DOHH2 (cell line): Measurements from ENCODE around the gene OAT.

ENCODE experiments used
- H3F3A ChIP-seq: fragments of 200-600 bp; sonication (generic), shearing (Covaris generic); 2 replicates; pipeline ENCODE4 v1.6.0; 2016; ENCODE audit warnings: antibody characterized with exemption, mild to moderate bottlenecking; ENCODE audit not compliant: control insufficient read depth, insufficient read depth
- H3K27ac ChIP-seq: fragments of 200-600 bp; sonication (generic); 2 replicates; pipeline ENCODE4 v1.5.1; 2014; ENCODE audit warnings: low read depth, mild to moderate bottlenecking, low read length, moderate library complexity
- H3K27me3 ChIP-seq: fragments of 200-600 bp; sonication (generic); 2 replicates; pipeline ENCODE4 v1.6.1; 2014; ENCODE audit warnings: mild to moderate bottlenecking, low read length, mixed read lengths; ENCODE audit not compliant: control insufficient read depth
- H3K36me3 ChIP-seq: fragments of 200-600 bp; sonication (generic); 2 replicates; pipeline ENCODE4 v1.6.1; 2014; ENCODE audit warnings: mild to moderate bottlenecking, low read length, moderate library complexity, mixed read lengths; ENCODE audit not compliant: control insufficient read depth
- H3K4me1 ChIP-seq: fragments of 200-600 bp; sonication (generic); 2 replicates; pipeline ENCODE4 v1.6.1; 2014; ENCODE audit warnings: mild to moderate bottlenecking, low read length, mixed read lengths; ENCODE audit not compliant: control insufficient read depth
- H3K4me2 ChIP-seq: fragments of 200-600 bp; sonication (generic); 2 replicates; pipeline ENCODE4 v1.6.0; 2014; ENCODE audit warnings: mild to moderate bottlenecking, low read length, moderate library complexity
- H3K4me3 ChIP-seq: fragments of 200-600 bp; sonication (generic); 2 replicates; pipeline ENCODE4 v1.5.1; 2014; ENCODE audit warnings: mild to moderate bottlenecking, low read length, mixed read lengths
- H3K79me2 ChIP-seq: fragments of 200-600 bp; sonication (generic); 2 replicates; pipeline ENCODE4 v1.6.1; 2014; ENCODE audit warnings: mild to moderate bottlenecking, low read length, mixed read lengths; ENCODE audit not compliant: control insufficient read depth
- H3K9me2 ChIP-seq: fragments of 200-600 bp; sonication (generic); replicated peaks from 2 replicates; pipeline ENCODE4 v1.6.1; 2014; ENCODE audit warnings: mild to moderate bottlenecking, low read length, mixed read lengths; ENCODE audit not compliant: control insufficient read depth
- H3K9me3 ChIP-seq: fragments of 200-600 bp; sonication (generic); 2 replicates; pipeline ENCODE4 v1.6.1; 2014; ENCODE audit warnings: antibody characterized with exemption, low read length, mixed read lengths; ENCODE audit not compliant: control insufficient read depth, insufficient read depth
- H4K20me1 ChIP-seq: fragments of 200-600 bp; sonication (generic); 2 replicates; pipeline ENCODE4 v1.6.0; 2014; ENCODE audit warnings: low read depth, mild to moderate bottlenecking, antibody characterized with exemption, low read length, moderate library complexity; ENCODE audit not compliant: control insufficient read depth, insufficient read depth
- EZH2phosphoT487 ChIP-seq: fragments of 200-600 bp; sonication (generic); IDR thresholded peaks from 2 replicates; pipeline ENCODE4 v1.6.1; 2017; ENCODE audit warnings: borderline replicate concordance, mild to moderate bottlenecking, antibody characterized with exemption, low read length, moderate library complexity, mixed read lengths
- TF ChIP-seq, protein P1 (sequence below): fragments of 200-600 bp; sonication (generic); IDR thresholded peaks from one replicate; pipeline ENCODE4 v1.5.1; 2014; ENCODE audit warnings: antibody characterized with exemption, mild to moderate bottlenecking, low read depth, low read length; ENCODE audit not compliant: poor library complexity, severe bottlenecking

Gene OAT

DNA sequence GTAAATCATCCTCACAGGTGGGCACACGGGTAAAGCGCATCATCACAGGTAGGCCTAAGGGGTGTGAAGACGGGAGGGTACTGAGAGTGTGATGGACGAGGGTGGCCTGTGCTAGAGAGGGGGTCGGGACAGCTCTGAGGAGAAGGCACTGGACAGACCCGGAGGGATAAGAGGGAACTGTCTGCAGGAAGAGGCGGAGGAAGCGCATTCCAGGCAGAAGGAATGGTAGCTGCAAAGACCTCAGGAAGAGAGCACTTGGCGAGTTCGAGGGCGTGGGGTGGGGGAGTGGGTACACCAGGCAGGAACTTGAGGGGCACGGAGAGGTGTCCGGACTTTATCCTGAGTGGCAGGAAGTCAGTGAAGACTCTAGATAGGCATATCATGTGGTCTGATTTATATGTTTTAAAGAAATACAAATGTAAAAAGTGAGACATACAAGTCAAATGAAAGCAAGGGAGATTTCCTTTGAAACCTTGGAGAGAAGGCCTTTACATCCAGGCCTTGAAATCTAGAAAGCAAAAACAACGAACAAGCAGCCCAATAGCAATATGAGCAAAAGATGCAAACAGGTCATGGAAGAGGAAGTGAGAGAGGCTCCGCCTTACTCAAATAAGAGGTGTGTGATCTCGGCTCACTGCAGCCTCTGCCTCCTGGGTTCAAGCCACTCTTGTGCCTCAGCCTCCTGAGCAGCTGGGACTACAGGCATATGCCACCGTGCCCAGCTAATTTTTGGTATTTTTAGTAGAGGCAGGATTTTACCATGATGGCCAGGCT lies 46.5 kb upstream of the OAT start:
- H3F3A ChIP-seq = no peaks in the 10 kb centered on the region
- H3K79me2 ChIP-seq = no peaks in the 10 kb centered on the region
- no peak overlapping the region for H3K27ac ChIP-seq
- H3K4me1 ChIP-seq = peaks cover 31% of the 10 kb centered on the region
- no peaks in the 10 kb centered on the region for H3K9me2 ChIP-seq
- H3K9me3 ChIP-seq = no peaks in the 10 kb centered on the region
- peak overlapping the region; percentile 44 for H3K4me3 ChIP-seq
- no peaks in the 10 kb centered on the region for H3K27me3 ChIP-seq
- no peaks in the 10 kb centered on the region for H3K36me3 ChIP-seq
- H3K4me2 ChIP-seq = peak overlapping the region; percentile 55
- TF ChIP-seq EZH2phosphoT487 = no peak
- TF ChIP-seq, protein P1, sequence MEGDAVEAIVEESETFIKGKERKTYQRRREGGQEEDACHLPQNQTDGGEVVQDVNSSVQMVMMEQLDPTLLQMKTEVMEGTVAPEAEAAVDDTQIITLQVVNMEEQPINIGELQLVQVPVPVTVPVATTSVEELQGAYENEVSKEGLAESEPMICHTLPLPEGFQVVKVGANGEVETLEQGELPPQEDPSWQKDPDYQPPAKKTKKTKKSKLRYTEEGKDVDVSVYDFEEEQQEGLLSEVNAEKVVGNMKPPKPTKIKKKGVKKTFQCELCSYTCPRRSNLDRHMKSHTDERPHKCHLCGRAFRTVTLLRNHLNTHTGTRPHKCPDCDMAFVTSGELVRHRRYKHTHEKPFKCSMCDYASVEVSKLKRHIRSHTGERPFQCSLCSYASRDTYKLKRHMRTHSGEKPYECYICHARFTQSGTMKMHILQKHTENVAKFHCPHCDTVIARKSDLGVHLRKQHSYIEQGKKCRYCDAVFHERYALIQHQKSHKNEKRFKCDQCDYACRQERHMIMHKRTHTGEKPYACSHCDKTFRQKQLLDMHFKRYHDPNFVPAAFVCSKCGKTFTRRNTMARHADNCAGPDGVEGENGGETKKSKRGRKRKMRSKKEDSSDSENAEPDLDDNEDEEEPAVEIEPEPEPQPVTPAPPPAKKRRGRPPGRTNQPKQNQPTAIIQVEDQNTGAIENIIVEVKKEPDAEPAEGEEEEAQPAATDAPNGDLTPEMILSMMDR = no peak
- no peaks in the 10 kb centered on the region for H4K20me1 ChIP-seq

GRCh38 chr10:124464028-124464965 lies 45.6 kb upstream of the OAT start:
- no peak overlapping the region for H3K4me3 ChIP-seq
- H3K4me1 ChIP-seq = peaks cover 31% of the 10 kb centered on the region
- no peaks in the 10 kb centered on the region for H3K9me2 ChIP-seq
- no peaks in the 10 kb centered on the region for H3F3A ChIP-seq
- no peak for TF ChIP-seq EZH2phosphoT487
- TF ChIP-seq, protein P1 = no peak
- H3K27me3 ChIP-seq = no peaks in the 10 kb centered on the region
- no peaks in the 10 kb centered on the region for H3K79me2 ChIP-seq
- H3K36me3 ChIP-seq = no peaks in the 10 kb centered on the region
- H3K27ac ChIP-seq = no peak overlapping the region
- H4K20me1 ChIP-seq = no peaks in the 10 kb centered on the region
- no peaks in the 10 kb centered on the region for H3K9me3 ChIP-seq
- peak overlapping the region; percentile 55 for H3K4me2 ChIP-seq

- Histone ChIP-seq H3K9me3 (no peaks in the 10 kb centered on the region), H3K79me2 (no peaks in the 10 kb centered on the region), H3K4me3 (peak overlapping the region; percentile 79), H4K20me1 (no peaks in the 10 kb centered on the region), H3K4me1 (peaks cover 31% of the 10 kb centered on the region), H3K9me2 (no peaks in the 10 kb centered on the region), H3K36me3 (no peaks in the 10 kb centered on the region), H3K4me2 (peak overlapping the region; percentile 86), H3K27ac (no peak overlapping the region), H3F3A (no peaks in the 10 kb centered on the region), H3K27me3 (peaks cover 7% of the 10 kb centered on the region; the same call in 1 of the 2 replicates)
- TF ChIP-seq EZH2phosphoT487 = no peak
- TF ChIP-seq, protein P1 = no peak
These were observed 43.6 kb upstream of the OAT start for GRCh38 chr10:124462348-124462695.
